HG02852 (cell line): Measurements from ENCODE around the gene TNFSF18.

Source experiments
- ATAC-seq: cut with Tn5 transposase; IDR thresholded peaks from one replicate; pipeline ENCODE4 v1.9.1; 2021; ENCODE audit warnings: mild to moderate bottlenecking, moderate library complexity; ENCODE audit not compliant: unreplicated experiment

The TNFSF18 gene

DNA sequence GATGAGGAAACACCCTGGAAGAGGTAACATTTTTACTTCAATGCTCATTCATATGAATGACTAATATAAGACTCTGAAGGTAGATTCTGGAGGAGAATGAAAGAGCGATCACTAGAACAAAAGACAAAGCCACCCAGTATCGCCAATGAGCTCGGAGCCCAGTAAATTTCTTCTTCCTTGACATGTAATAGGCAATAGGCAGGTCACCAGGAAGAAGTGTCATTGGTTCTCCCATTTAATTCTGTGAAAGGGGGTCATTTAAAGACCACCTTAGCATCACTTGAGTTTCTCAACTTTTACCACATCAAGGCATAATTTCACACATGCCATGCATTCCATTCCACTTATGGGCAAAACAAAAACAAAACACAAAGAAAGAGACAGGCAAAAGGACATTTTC, 7.9 kb downstream of the TNFSF18 start:
- ATAC-seq = no peak

DNA sequence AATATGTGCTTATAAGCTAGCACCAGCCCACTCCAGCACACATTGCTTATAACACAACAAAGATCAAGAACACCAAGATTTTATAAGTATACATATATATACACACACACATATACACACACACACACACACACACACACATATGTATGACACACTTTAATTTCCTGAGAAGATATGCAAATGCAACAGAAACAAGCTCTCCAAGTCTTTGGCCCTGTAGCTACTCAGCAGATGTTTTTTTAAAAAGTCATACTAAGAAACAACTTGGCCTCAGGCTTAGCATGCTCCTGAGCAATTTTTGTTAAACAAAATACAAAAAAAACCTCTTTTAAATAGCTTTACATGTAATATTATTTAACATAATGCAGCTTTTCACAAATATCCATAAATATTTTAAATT, 11.1 kb downstream of the TNFSF18 start:
- no peak for ATAC-seq

DNA sequence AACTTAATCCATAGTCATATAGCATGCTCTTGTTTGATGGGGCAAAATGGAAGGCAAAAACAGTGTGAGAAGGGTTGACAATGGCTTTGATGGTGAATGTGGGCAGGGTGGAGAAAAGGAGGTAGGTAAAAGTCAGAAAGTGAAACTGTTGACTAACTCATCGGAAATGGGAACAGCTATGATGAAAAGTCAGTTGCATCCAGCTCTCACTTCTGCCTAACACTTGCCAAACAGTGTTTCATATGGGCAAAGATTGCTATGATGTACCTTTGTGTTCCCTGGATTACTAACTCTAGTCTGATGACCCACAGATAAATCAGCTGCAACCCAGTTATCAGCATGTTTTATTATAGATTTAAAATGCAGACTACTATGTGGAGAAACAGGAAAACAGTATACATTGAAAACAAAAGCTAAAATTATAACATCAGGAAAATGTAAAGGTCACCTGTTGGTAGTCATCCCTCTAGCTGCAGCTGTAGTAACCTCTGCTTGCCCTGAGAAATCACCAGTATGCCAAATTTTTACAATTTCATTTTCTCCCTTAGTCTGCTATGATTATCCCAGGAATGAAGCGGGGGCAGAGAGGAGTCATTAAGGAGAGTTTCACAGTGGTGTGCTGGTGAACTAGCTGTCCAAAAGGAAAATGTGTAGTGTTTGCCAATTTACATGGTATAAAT, 11.7 kb downstream of the TNFSF18 start:
- ATAC-seq = no peak

DNA sequence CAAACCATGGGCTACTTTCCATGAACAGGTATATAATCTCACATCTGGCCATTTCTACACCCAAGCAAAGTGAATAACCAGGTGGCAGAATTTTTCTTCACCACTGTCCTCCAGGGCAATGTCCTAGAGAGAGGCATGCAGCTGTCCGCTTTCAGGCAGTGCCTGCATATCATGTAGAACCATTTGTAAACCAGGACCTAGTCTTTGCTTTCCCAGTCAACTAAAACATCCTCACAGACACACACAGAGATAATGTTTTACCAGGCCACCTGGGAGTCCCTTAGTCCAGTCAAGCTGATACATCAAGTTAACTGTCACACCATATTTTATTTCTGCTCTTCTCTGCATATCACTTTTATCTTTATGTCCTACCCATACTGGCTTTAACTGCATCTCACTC, 26.2 kb downstream of the TNFSF18 start:
- no peak for ATAC-seq

DNA sequence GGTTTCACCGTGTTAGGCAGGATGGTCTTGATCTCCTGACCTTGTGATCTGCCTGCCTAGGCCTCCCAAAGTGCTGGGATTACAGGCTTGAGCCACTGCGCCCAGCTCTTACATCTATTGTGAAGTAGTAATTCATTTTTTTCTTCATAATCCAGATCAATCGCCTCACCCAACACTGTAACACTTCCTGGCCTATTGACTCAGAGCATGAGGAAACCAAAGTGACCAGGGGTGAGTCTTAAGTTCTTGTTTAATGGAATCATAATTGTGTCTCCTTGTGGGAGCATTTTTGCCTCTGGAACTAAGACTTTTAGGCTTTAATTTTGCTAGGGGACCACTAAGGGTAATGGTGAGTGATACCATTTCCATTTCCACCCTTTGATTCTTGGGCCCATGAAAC, 27.4 kb downstream of the TNFSF18 start:
- ATAC-seq = no peak

DNA sequence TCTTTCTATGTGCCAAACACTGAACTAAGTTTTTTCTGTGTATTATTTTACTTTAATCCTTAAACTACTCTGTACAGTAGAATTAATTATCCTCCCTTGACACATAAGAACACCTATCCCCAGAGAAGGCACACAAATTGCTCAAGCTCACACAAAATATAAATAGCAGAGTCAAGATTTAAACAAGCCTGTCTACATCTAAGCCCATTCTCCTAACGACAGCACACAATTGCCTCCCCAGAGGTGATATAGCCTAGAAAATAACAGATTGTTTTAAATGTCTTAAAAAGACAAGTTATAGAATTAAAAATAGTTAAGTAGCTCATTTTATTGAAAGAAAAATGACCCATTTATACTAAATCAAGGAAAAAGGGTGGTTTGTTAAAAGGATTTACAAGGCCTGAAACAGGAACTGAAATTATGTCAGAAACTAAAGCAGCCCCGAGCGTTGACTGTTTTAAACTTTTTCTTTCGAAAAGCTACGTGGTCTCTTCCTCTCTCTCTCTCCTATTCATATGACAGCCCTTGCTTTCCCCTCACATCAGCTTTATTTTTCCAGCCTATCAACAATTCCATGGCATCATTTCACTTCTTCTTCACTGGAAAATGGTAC, 30.5 kb downstream of the TNFSF18 start:
- ATAC-seq = peak; percentile 91

DNA sequence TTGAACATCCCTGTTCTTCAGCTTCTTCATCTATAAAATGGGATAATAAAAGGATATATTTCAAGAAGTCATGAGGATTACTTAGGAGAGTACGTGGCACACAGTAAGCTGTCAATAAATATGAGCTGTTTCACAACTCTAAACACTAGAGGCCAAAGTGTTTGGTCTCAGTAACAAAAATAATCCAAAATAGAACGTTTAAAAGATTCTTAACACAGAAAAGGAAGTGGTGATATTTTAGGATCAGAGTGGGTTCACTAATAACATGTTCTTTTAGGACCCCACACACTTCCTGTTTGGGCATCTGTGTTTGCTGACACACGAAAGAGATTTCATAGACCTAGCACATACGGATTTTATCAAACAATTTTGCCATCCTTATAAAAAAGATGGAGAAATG, 32.9 kb downstream of the TNFSF18 start:
- ATAC-seq = no peak

DNA sequence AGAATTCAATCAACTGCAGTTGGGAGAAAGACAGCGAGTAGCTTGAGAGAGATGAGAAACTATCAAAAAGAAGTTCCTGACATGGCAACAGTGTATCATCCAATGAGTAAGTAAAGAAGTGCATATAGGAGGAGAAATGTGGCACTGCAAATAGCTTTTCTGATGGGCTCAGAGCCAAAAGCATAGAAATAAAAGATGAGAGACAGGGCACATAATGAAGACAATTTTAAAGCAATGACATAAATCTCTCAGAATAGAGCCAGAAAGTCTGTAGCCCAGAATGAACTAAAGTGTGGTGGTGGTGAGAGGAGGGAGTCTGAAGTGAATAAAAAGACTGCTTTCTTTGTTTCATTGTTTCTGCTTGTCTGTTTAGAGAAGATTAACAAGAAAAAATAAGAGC, 34.3 kb downstream of the TNFSF18 start:
- ATAC-seq = no peak

DNA sequence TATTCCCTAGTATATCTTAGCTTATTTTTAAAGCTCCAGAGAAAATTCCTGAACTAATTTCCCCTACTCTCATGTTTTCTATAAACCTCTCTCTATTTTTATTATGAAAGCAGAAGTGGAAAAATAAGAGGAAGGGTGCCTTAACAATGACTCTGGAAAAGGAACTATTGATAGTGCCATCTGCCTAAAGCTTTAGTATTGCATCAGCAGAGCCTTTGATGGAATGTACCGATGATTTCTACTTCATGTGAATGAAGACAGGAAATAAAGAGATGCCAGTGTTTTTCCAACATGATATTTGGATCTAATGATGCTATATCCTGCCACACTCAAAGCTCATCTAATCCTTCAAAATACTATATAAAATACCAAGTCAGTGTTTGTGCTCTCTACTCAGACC, 35.1 kb downstream of the TNFSF18 start:
- ATAC-seq = no peak

DNA sequence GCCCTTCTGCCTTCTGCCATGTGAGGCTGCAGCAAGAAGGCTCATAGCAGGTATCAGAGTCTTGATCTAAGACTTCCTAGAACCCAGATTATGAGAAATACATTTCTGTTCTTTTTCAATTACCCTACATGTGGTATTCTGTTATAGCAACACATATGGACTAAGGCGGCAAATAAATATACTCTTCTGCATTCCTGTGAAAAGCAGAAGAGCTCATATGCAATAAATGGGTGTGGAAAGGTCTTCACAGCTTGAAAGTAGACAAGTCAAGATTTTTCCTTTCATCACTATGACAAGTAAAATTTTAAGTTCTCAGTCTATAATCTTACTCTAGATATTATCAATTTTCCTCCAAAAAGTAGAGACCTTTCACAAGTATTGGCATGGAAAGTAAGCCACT, 36.6 kb downstream of the TNFSF18 start:
- ATAC-seq = no peak

DNA sequence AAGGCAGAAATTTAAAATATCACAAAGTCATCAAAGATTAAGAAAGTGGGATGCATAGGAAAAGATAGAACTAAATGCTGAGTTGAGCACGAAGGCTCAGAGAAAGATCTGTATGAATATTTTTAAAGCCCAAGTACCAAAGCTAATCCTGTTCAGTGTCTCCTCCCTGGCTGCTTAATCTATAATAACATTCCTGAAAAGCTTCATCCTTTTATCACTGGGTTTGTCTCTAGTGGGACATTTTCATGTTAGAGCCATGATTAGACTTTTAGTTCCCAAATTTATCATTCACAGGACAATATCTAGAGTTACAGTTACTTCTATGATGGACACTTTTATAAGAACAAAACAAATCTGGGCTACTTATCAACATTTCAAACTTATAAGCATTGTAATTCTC, 38.6 kb downstream of the TNFSF18 start:
- ATAC-seq = no peak

DNA sequence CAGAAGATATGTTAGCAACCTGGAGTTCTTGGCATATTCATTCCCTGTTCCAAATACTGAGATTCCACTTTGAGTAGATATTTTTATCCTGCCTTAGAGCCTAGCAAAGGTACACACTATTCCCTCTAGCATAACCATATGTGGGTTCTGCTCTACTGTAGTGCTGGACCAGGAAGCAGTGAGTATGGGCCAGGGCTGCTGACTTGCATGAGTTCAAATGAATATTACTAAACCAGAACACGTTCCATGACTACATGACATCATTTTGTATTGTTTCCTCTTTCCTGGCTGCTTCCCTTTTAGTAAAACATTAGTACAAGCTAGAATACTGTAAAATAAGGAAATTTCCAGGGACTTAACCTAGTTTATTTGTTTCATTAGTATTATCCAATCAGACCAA, 41.1 kb downstream of the TNFSF18 start:
- no peak for ATAC-seq

DNA sequence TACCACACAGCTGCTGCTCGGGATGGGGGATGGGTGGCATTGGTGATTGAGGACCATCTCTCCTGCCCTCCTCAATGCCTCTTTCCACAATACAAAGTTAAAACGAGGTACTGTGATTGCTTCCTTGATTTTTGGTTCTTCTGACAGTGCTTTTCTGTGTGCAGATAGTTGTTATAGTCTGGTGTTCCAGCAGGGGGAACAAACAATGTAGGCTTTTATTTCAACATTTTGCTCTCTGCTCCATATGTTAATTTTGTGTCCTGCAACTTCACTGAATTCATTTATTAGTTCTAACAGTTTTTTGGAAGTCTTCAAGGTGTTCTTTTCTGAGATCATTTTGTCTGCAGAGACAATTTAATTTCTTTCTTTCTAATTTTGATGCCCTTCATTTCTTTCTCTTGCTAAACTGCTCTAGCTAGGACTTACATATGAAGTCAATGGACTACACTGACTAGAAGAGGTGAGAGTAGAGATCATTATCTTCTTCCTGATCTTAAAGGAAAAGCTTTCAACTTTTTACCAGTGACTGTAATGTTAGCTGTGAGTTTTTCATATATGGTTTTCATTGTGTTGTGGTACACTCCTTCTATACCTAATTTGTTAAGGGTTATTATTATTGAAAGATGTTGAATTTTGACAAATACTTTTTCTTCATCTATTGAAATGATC, 45.4 kb downstream of the TNFSF18 start:
- ATAC-seq = no peak

DNA sequence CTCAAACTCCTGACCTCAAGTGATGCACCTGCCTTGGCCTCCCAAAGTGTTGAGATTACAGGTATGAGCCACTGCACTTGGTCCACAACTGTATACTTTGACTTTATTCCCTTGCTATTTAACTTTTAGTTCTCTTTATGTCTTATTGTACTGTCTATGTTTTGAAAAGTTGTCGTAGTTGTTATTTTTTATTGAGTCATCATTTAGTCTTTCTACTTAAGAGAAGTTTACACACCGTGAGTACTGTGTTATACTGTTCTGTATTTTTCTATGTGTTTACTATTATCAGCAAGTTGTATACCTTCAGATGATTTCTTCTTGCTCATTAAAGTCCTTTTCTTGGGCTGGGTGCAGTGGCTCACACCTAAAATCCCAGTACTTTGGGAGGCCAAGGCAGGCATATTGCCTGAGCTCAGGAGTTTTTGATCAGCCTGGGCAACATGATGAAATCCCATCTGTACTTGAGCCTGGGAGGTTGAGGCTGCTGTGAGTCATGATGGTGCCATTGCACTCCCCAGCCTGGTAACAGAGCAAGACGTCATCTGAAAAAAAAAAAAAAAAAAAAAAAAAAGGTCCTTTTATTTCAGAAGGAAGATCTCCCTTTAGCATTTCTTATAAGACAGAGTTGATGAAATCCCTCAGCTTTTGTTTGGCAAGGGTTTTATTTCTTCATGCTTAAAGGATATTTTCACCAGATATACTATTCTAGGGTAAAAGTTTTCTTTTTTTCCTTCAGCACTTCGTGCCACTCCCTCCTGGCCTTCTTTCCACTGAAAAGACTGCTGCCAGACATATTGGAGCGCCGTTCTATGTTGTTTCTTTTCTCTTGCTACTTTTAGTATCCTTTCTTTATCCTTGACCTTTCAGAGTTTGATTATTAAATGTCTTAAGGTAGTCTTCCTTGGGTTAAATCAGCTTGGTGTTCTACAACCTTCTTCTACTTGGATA, 47.6 kb downstream of the TNFSF18 start:
- no peak for ATAC-seq

DNA sequence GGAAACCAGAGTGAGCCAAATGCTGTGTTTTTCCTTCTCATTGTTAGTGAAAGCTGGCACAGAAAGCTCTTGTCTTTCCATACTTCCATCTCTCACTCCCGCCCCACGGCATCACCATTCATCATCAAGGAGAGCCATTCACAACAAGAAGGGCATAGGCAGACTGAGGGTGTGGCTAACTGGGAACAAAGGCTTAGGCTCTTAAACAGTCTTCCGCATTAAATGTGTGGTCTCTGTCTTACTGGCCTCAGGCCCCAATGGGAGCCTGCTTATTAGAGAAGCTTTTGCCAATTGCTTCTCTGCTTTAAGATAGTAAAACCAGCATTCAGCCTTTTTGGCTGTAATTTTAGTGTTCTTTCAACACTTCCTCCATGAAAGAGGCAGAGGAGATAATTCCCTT, 51.4 kb downstream of the TNFSF18 start:
- no peak for ATAC-seq

DNA sequence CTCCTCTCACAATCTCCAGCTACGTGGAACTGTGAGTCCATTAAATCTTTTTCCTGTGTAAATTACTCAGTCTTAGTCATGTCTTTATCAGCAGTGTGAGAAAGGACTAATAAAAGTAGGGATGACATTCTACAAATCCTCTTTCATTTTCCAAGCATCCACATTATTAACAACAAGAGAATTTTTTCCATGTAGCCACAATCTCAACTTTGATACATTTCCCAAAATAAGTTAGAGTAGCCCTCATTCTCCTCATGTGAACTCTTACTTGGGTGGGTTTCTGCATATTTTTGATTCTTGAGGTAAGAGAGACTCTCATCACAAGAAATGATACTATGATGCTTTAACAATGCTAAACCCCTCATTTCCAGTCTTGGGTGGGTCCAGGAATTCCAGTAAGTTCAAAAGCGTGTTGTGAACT, 52.8 kb downstream of the TNFSF18 start:
- ATAC-seq = no peak

DNA sequence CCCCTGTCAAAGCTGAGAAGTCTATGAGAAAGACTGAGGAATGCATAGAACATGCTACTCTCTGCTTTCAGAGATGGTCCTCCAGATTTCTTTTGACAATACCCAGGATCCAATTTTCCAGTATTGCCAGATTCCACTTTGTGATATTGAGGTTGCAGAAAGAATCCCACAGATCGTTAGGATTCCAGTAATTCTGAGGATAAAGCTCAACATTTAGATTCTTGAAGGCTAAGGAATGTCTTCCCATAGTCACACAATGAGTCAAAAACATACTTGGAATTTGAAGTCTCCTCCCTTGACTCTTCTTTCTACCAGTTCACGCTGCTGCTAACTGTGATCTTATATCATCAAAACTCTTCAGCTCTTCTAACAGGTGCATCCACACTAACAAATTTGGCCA, 57.1 kb downstream of the TNFSF18 start:
- no peak for ATAC-seq

DNA sequence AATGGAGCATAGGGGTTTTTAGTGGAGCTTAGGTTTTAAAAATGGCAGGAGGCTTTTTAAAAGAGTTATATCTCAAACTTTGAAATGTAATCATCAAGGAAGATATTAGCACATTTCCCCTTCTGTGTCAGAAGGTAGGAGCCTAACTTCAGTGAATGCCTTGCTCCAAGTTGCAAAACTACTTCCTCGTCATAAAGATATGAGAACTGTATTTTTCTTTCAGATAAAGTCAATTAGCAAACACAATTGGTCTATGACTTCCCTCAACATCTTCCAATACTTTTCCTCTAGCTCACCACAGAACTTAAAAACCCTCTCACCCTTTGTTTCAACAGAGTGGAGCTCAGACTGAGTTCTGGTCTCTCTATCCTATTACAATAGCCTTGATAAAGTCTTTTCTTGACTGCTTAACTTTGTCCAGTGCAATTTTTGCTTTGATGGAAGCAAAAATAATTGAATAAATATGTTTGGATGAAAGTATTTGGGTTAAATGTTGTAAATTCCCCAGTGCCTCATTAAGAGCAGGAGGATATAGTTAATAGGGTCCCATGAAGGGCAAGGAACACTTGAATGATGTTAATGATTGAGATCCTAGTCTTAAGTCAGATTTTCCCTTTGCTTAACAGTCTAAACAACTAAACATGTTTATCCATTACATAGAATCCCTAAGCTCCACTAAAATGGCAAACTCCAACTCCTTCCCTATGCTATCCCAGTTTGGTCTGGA, 58.9 kb downstream of the TNFSF18 start:
- ATAC-seq = no peak

DNA sequence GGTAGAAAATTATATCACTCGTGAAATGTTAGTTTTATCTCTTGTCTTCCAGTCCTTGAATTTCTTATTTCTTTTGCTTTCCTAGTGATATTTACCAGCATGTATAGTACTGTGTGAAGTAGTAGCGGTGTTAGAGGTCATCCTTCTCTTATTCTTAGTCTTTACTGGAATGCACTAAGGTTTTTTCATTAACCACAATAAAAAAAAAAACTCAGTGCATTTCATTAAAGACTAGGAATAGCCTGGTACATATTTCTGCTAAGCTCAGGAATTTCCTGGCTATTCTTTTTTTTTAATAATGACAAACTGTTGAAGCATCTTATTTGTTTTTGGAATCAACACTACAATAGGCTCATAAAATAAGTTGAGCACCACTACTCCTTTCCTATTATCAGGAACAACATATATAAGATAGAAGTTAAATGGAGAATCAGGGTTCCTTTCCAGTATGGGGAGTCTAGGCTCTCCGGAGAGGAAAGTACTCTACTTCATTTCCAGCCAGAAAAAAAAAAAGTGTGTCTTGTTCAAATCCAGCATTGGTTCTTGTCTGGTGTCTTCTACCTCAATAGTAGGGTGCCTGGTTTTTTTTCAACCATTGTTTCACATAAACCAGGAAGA, 60.0 kb downstream of the TNFSF18 start:
- ATAC-seq = no peak
